HepG2 (cell line): ENCODE measurements around the gene FAM3C. TPM values are rescaled to one million over a fixed set of nuclear protein-coding genes. Genes with fewer than 3 reads are reported as not detected.

Experiments used
- CENPT ChIP-seq: sonication (generic); formaldehyde crosslinking; IDR thresholded peaks from 2 replicates; pipeline ENCODE4 v1.8.0; 2022; ENCODE audit warnings: low read depth, mild to moderate bottlenecking, moderate library complexity, missing genetic modification reagents
- ELK4 ChIP-seq: sonication (generic); formaldehyde crosslinking; IDR thresholded peaks from 2 replicates; pipeline ENCODE4 v1.9.0; 2021; ENCODE audit warnings: missing genetic modification reagents, borderline replicate concordance
- JUN ChIP-seq: sonication (generic); formaldehyde crosslinking; IDR thresholded peaks from 2 replicates; pipeline ENCODE4 v1.4.0; 2020; ENCODE audit warnings: mild to moderate bottlenecking, missing genetic modification reagents
- MTA1 ChIP-seq: sonication (generic); formaldehyde crosslinking; IDR thresholded peaks from 2 replicates; pipeline ENCODE4 v1.4.0; 2020; ENCODE audit warnings: missing genetic modification reagents, mild to moderate bottlenecking, borderline replicate concordance
- NCOA2 ChIP-seq: sonication (generic); formaldehyde crosslinking; IDR thresholded peaks from 2 replicates; pipeline ENCODE4 v1.8.0; 2022; ENCODE audit warnings: inconsistent platforms
- TAF1 ChIP-seq: sonication (generic); formaldehyde crosslinking; IDR thresholded peaks from 2 replicates; pipeline ENCODE4 v1.4.0; 2020; ENCODE audit warnings: missing genetic modification reagents
- TEAD2 ChIP-seq: sonication (generic); formaldehyde crosslinking; IDR thresholded peaks from 2 replicates; pipeline ENCODE4 v1.9.0; 2021; ENCODE audit warnings: missing genetic modification reagents
- ZBTB40 ChIP-seq, 2 experiments: fragments of 450-650 bp in 1 of 2; sonication (generic) in 1 of 2; formaldehyde crosslinking in 1 of 2; IDR thresholded peaks; 2 replicates each; pipeline versions ENCODE4 v1.6.1 to v1.8.0; 2016 to 2022; ENCODE audit warnings: antibody characterized with exemption in 1 of 2, mild to moderate bottlenecking in 1 of 2, missing genetic modification reagents in 1 of 2
- ZEB1 ChIP-seq: IDR thresholded peaks from 2 replicates; pipeline ENCODE4 v1.6.1; 2012; ENCODE audit warnings: mild to moderate bottlenecking, low read depth, inconsistent platforms; ENCODE audit not compliant: insufficient replicate concordance
- ZNF451 ChIP-seq: sonication (generic); formaldehyde crosslinking; IDR thresholded peaks from 2 replicates; pipeline ENCODE4 v1.5.0; 2020; ENCODE audit warnings: mild to moderate bottlenecking, missing genetic modification reagents
- ZNF546 ChIP-seq: sonication (generic); formaldehyde crosslinking; conservative IDR thresholded peaks from 2 replicates; pipeline ENCODE4 v1.8.1; 2023; ENCODE audit warnings: mild to moderate bottlenecking, missing genetic modification reagents
- ZNF792 ChIP-seq: IDR thresholded peaks from 2 replicates; pipeline ENCODE4 v1.6.1; 2016
- ZSCAN21 ChIP-seq: sonication (generic); formaldehyde crosslinking; IDR thresholded peaks from 2 replicates; pipeline ENCODE4 v1.8.0; 2022; ENCODE audit warnings: mild to moderate bottlenecking, missing genetic modification reagents, moderate library complexity, borderline replicate concordance
- polyA plus RNA-seq, 8 experiments: library from polyadenylated mRNA; depleted of rRNA in 3 of 8; stranded (reverse) in 7 of 8; unstranded in 1 of 8; fragments of >200 nt; fragmentation: Illumina TruSeq in 4 of 8; extraction: Trizol in 4 of 8; gene quantifications; 2 replicates each; pipeline versions ENCODE4 v1.2.1 to v1.2.3, GENCODE V29; 2011 to 2016; ENCODE audit warnings: low read depth in 4 of 8, missing spikeins in 1 of 8, mixed read lengths in 1 of 8; ENCODE audit not compliant: insufficient read depth in 1 of 8
- total RNA-seq, 5 experiments: library from RNA; depleted of rRNA; stranded (reverse); fragments of >200 nt; fragmentation: Illumina TruSeq; extraction: Trizol; gene quantifications; 2 replicates each; pipeline ENCODE4 v1.2.3, GENCODE V29; 2016; ENCODE audit warnings: low read depth in 1 of 5

FAM3C gene
- total and polyA plus RNA-seq, 2 of the 13 experiments (the other 11 are each of a cell fraction or from before 2014, with no cell fraction given): 14.6 to 16.0 TPM

GRCh38 chr7:121395961-121396757 is at the start of gene FAM3C (continued):
- TF ChIP-seq ZNF792 (CRISPR knock-in tag) (peak; percentile 56; the same call in 1 of the 2 replicates), ZSCAN21 (CRISPR knock-in tag) (peak; percentile 62; the same call in 1 of the 2 replicates), JUN (no peak), MTA1 (CRISPR knock-in tag) (peak; percentile 80; the same call in 1 of the 2 replicates), NCOA2 (no peak; the same call in 1 of the 2 replicates), ZNF451 (CRISPR knock-in tag) (peak; percentile 81; the same call in 1 of the 2 replicates), ZNF546 (CRISPR knock-in tag) (peak; percentile 84; the same call in 1 of the 2 replicates), ZEB1 (peak; percentile 39), ELK4 (no peak), TEAD2 (no peak), CENPT (CRISPR knock-in tag) (no peak), TAF1 (peak; percentile 95), ZBTB40 (IDR thresholded peaks at IDR 0.05) (no peak), ZBTB40 (CRISPR knock-in tag; IDR thresholded peaks at IDR 0.05) (peak; percentile 19; the same call in 1 of the 2 replicates)
